IMR-90 (cell line): ENCODE data around the gene ZNHIT6. TPM values are rescaled to one million over a fixed set of nuclear protein-coding genes. Genes with fewer than 3 reads are reported as not detected.

Experiments used
- ATAC-seq: fragments of 200-7000 bp; cut with Tn5 transposase; 2 replicates; pipeline ENCODE4 v1.9.1; 2020; ENCODE audit warnings: low read depth, mild to moderate bottlenecking, moderate library complexity
- BruUV-seq: library from RNA; stranded (reverse); fragments of 400-500 nt; replicated peaks from 2 replicates; lab custom pipeline; 2021; lab: Mats Ljungman, UMichigan
- CTCF ChIA-PET: fragments of 300-600 bp; formaldehyde crosslinking; extraction: SDS; loops from one replicate; lab custom pipeline; 2021; ENCODE audit warnings: antibody characterized with exemption; lab: Yijun Ruan, JAX
- POLR2A ChIA-PET: fragments of 300-600 bp; sonication (Branson Sonifier 250); formaldehyde crosslinking; loops from one replicate; lab custom pipeline; 2022; ENCODE audit warnings: antibody characterized with exemption; ENCODE audit not compliant: unreplicated experiment; lab: Charles Lee
- DNase-seq: peaks from one replicate; pipeline ENCODE4 v3.0.0; 2013
- H2AFZ ChIP-seq: replicated peaks from 2 replicates; pipeline ENCODE3; 2013; ENCODE audit warnings: low read length, mild to moderate bottlenecking; ENCODE audit not compliant: poor library complexity
- H2AK5ac ChIP-seq: 2 replicates; pipeline ENCODE4 v1.6.1; 2013; ENCODE audit warnings: low read depth, low read length, inconsistent platforms
- H2AK9ac ChIP-seq: replicated peaks from 2 replicates; pipeline ENCODE3; 2013; ENCODE audit warnings: mild to moderate bottlenecking, low read depth, low read length, moderate library complexity; ENCODE audit not compliant: poor library complexity
- H2BK120ac ChIP-seq: 2 replicates; pipeline ENCODE4 v1.6.1; 2013; ENCODE audit warnings: low read depth, low read length, inconsistent platforms
- H2BK15ac ChIP-seq: 3 replicates; pipeline ENCODE4 v1.6.1; 2013; ENCODE audit warnings: low read depth, low read length, inconsistent platforms
- H2BK20ac ChIP-seq: 2 replicates; pipeline ENCODE4 v1.6.1; 2013; ENCODE audit warnings: low read depth, mild to moderate bottlenecking, inconsistent platforms, low read length, moderate library complexity
- H2BK5ac ChIP-seq: 2 replicates; pipeline ENCODE4 v1.6.1; 2013; ENCODE audit warnings: mild to moderate bottlenecking, low read depth, low read length, inconsistent platforms; ENCODE audit not compliant: poor library complexity, severe bottlenecking
- H3K14ac ChIP-seq: replicated peaks from 2 replicates; pipeline ENCODE4 v1.6.1; 2013; ENCODE audit warnings: low read depth, low read length, inconsistent platforms
- H3K18ac ChIP-seq: 2 replicates; pipeline ENCODE4 v1.6.1; 2013; ENCODE audit warnings: low read depth, low read length, control low read depth
- H3K23ac ChIP-seq: 2 replicates; pipeline ENCODE4 v1.6.1; 2013; ENCODE audit warnings: low read depth, low read length, inconsistent platforms
- H3K27ac ChIP-seq: 2 replicates; pipeline ENCODE4 v1.5.1; 2013; ENCODE audit warnings: mild to moderate bottlenecking, control low read depth, low read length; ENCODE audit not compliant: insufficient read depth
- H3K27me3 ChIP-seq: 2 replicates; pipeline ENCODE4 v1.6.1; 2013; ENCODE audit warnings: low read length; ENCODE audit not compliant: control insufficient read depth, insufficient read depth
- H3K36me3 ChIP-seq: 2 replicates; pipeline ENCODE4 v1.6.1; 2013; ENCODE audit warnings: low read length, mixed read lengths; ENCODE audit not compliant: control insufficient read depth, insufficient read depth
- H3K4ac ChIP-seq: 2 replicates; pipeline ENCODE4 v1.6.1; 2013; ENCODE audit warnings: low read depth, low read length, inconsistent platforms
- H3K4me1 ChIP-seq: 2 replicates; pipeline ENCODE4 v1.6.1; 2013; ENCODE audit warnings: low read length, mixed read lengths; ENCODE audit not compliant: control insufficient read depth, insufficient read depth
- H3K4me2 ChIP-seq: 2 replicates; pipeline ENCODE4 v1.6.1; 2013; ENCODE audit warnings: low read depth, mild to moderate bottlenecking, control low read depth, low read length, moderate library complexity
- H3K4me3 ChIP-seq: 2 replicates; pipeline ENCODE4 v1.5.1; 2013; ENCODE audit warnings: low read depth, mild to moderate bottlenecking, control low read depth, low read length, moderate library complexity; ENCODE audit not compliant: insufficient read depth
- H3K56ac ChIP-seq: 2 replicates; pipeline ENCODE4 v1.6.1; 2013; ENCODE audit warnings: low read length, inconsistent platforms; ENCODE audit not compliant: insufficient read depth; ENCODE audit errors: extremely low read depth
- H3K79me1 ChIP-seq, 2 experiments: 2 replicates each; pipeline ENCODE4 v1.6.1; 2013; ENCODE audit warnings: low read length in 2 of 2, inconsistent platforms in 1 of 2, low read depth in 1 of 2
- H3K9ac ChIP-seq: 2 replicates; pipeline ENCODE4 v1.6.1; 2013; ENCODE audit warnings: low read depth, low read length, control low read depth
- H3K9me1 ChIP-seq: 2 replicates; pipeline ENCODE4 v1.6.1; 2013; ENCODE audit warnings: low read length, inconsistent platforms; ENCODE audit not compliant: insufficient read depth
- H3K9me3 ChIP-seq: 2 replicates; pipeline ENCODE4 v1.6.1; 2013; ENCODE audit warnings: low read length; ENCODE audit not compliant: control insufficient read depth, insufficient read depth
- H4K20me1 ChIP-seq: 2 replicates; pipeline ENCODE4 v1.6.1; 2013; ENCODE audit warnings: low read length, inconsistent platforms; ENCODE audit not compliant: insufficient read depth
- H4K5ac ChIP-seq: 2 replicates; pipeline ENCODE4 v1.6.1; 2013; ENCODE audit warnings: mild to moderate bottlenecking, low read depth, low read length, control low read depth
- H4K8ac ChIP-seq, 2 experiments: 2 replicates each; pipeline ENCODE4 v1.6.1; 2013; ENCODE audit warnings: low read depth in 2 of 2, low read length in 2 of 2, control low read depth in 1 of 2, inconsistent platforms in 1 of 2
- H4K91ac ChIP-seq: 2 replicates; pipeline ENCODE4 v1.6.1; 2013; ENCODE audit warnings: low read depth, low read length, inconsistent platforms; ENCODE audit not compliant: insufficient read depth
- BHLHE40 ChIP-seq: fragments of 150-350 bp; IDR thresholded peaks from 2 replicates; pipeline ENCODE4 v1.6.1; 2016; ENCODE audit warnings: mild to moderate bottlenecking, low read depth, low read length
- CEBPB ChIP-seq: IDR thresholded peaks from 2 replicates; pipeline ENCODE4 v1.6.1; 2012; ENCODE audit warnings: low read depth, low read length, improper control_type of control experiment
- CHD1 ChIP-seq: IDR thresholded peaks from 2 replicates; pipeline ENCODE4 v1.6.1; 2012; ENCODE audit warnings: low read depth, low read length, improper control_type of control experiment
- FOS ChIP-seq: fragments of 150-350 bp; IDR thresholded peaks from 2 replicates; pipeline ENCODE4 v1.6.1; 2016; ENCODE audit warnings: low read depth, low read length
- MAFK ChIP-seq: IDR thresholded peaks from 2 replicates; pipeline ENCODE4 v1.6.1; 2012; ENCODE audit warnings: low read depth, low read length, improper control_type of control experiment
- MAZ ChIP-seq: IDR thresholded peaks from 2 replicates; pipeline ENCODE4 v1.6.1; 2012; ENCODE audit warnings: low read depth, mild to moderate bottlenecking, low read length, improper control_type of control experiment, moderate library complexity, borderline replicate concordance
- MXI1 ChIP-seq: IDR thresholded peaks from 2 replicates; pipeline ENCODE4 v1.6.1; 2012; ENCODE audit warnings: low read depth, mild to moderate bottlenecking, low read length, moderate library complexity, borderline replicate concordance
- NFE2L2 ChIP-seq: fragments of 150-350 bp; IDR thresholded peaks from 2 replicates; pipeline ENCODE4 v1.6.1; 2016; ENCODE audit warnings: low read depth, mild to moderate bottlenecking, low read length
- POLR2A ChIP-seq: IDR thresholded peaks from 2 replicates; pipeline ENCODE4 v1.6.1; 2012; ENCODE audit warnings: mild to moderate bottlenecking, low read depth, low read length
- RAD21 ChIP-seq: IDR thresholded peaks from 2 replicates; pipeline ENCODE4 v1.6.1; 2012; ENCODE audit warnings: low read length, improper control_type of control experiment
- RCOR1 ChIP-seq: IDR thresholded peaks from 2 replicates; pipeline ENCODE4 v1.6.1; 2012; ENCODE audit warnings: mild to moderate bottlenecking, low read length, improper control_type of control experiment; ENCODE audit not compliant: insufficient replicate concordance
- RFX5 ChIP-seq: IDR thresholded peaks from 2 replicates; pipeline ENCODE4 v1.8.0; 2012; ENCODE audit warnings: low read depth, mild to moderate bottlenecking, low read length, moderate library complexity
- SMC3 ChIP-seq: fragments of 150-350 bp; IDR thresholded peaks from 2 replicates; pipeline ENCODE4 v1.6.1; 2016; ENCODE audit warnings: low read depth, mild to moderate bottlenecking, antibody characterized with exemption, low read length, moderate library complexity
- WGBS, 2 experiments: methylation state at CpG; one replicate each; pipeline versions ENCODE4 v1.1.5 to v1.1.7; 2013; ENCODE audit warnings: missing lambda C conversion rate in 2 of 2; ENCODE audit not compliant: insufficient read length in 1 of 2; ENCODE audit errors: extremely low coverage in 2 of 2; 5-methylcytosine and 5-hydroxymethylcytosine counted together
- dilution Hi-C: fragments of 300-500 bp; cut with HindIII; formaldehyde crosslinking; loops from one replicate; pipeline ENCODE4 v1.14.3; 2018; ENCODE audit warnings: low sequenced_read_pairs; ENCODE audit not compliant: unreplicated experiment
- in situ Hi-C: fragments of 300-500 bp; cut with MboI; formaldehyde crosslinking; loops from 3 replicates; pipeline ENCODE4 v1.14.3; 2019; ENCODE audit warnings: low sequenced_read_pairs, inconsistent platforms, mixed read lengths
- intact Hi-C: fragments of 100-400 bp; cut with micrococcal nuclease; formaldehyde crosslinking; loops from 2 replicates; pipeline ENCODE4 v1.10.0; 2022
- polyA plus RNA-seq, 3 experiments: library from polyadenylated mRNA; depleted of rRNA; stranded (reverse); fragments of >200 nt; gene quantifications; 2 replicates each; pipeline ENCODE4 v1.2.3, GENCODE V29; 2012; ENCODE audit warnings: low replicate concordance in 1 of 3
- total RNA-seq: library from RNA; depleted of rRNA; stranded (reverse); fragments of >200 nt; gene quantifications from 2 replicates; pipeline ENCODE4 v1.2.3, GENCODE V29; 2012
- TF ChIP-seq, protein P1 (sequence below): conservative IDR thresholded peaks from 2 replicates; pipeline ENCODE4 v1.5.1; 2012; ENCODE audit warnings: mild to moderate bottlenecking, low read depth, low read length, improper control_type of control experiment
- TF ChIP-seq, protein P2 (sequence below): fragments of 150-350 bp; IDR thresholded peaks from 2 replicates; pipeline ENCODE4 v1.6.1; 2016; ENCODE audit warnings: low read depth, mild to moderate bottlenecking, low read length, moderate library complexity, borderline replicate concordance
- TF ChIP-seq, protein P3 (sequence below): fragments of 150-350 bp; IDR thresholded peaks from 2 replicates; pipeline ENCODE4 v1.6.1; 2017; ENCODE audit warnings: mild to moderate bottlenecking, antibody characterized with exemption, low read length, low read depth

ZNHIT6 gene
- total and polyA plus RNA-seq, 2 of the 4 experiments (the other 2 are of a cell fraction): 9.0 to 13.7 TPM

DNA sequence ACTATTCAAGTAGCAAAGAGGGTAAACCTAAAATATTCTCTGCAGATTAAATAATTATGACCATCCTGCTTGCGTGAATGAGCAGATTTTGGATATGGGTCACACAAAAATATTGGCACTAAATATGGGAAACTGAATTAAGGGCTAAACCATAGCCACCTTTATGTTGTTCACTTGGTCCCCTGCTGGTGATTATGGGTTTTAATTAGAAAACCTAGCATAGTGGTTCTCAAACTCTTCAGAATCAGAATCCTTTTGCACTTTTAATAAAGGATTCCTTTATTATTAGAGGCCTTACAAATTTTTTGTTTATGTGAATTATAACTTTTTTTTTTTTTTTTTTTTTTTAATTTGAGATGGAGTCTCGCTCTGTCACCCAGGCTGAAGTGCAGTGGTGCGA is 38.5 kb upstream of the ZNHIT6 start:
- no peak overlapping the region for H3K9ac ChIP-seq
- H3K4me2 ChIP-seq: no peak overlapping the region
- no peaks in the 10 kb centered on the region for H3K4me1 ChIP-seq
- ATAC-seq (no peak), DNase-seq (no peak)
- H3K14ac ChIP-seq: no peak overlapping the region
- no peaks in the 10 kb centered on the region for H4K20me1 ChIP-seq
- no peak overlapping the region for H4K91ac ChIP-seq
- WGBS, 2 experiments: no CpG with 5 or more reads among the region's 3 CpGs
- no TSS peak for BruUV-seq
- H3K23ac ChIP-seq: no peak overlapping the region
- dilution Hi-C loops (no loop called here), in situ Hi-C loops (no loop called here), intact Hi-C loops (no loop called here)
- H3K9me1 ChIP-seq: no peaks in the 10 kb centered on the region
- H2BK20ac ChIP-seq: no peak overlapping the region
- POLR2A ChIA-PET: no interaction called here
- H4K8ac ChIP-seq: no peak overlapping the region
- no peak overlapping the region for H2BK5ac ChIP-seq
- H2AK9ac ChIP-seq: no peak overlapping the region
- H4K5ac ChIP-seq: no peak overlapping the region
- H3K79me1 ChIP-seq: no peaks in the 10 kb centered on the region
- no peaks in the 10 kb centered on the region for H3K27me3 ChIP-seq
- no peaks in the 10 kb centered on the region for H3K9me3 ChIP-seq
- TF ChIP-seq CEBPB (no peak), RFX5 (no peak), POLR2A (no peak), MAZ (no peak), RCOR1 (no peak), CHD1 (no peak), MXI1 (no peak), RAD21 (no peak), FOS (no peak), NFE2L2 (no peak), MAFK (no peak), SMC3 (no peak), BHLHE40 (no peak)
- TF ChIP-seq, protein P1, sequence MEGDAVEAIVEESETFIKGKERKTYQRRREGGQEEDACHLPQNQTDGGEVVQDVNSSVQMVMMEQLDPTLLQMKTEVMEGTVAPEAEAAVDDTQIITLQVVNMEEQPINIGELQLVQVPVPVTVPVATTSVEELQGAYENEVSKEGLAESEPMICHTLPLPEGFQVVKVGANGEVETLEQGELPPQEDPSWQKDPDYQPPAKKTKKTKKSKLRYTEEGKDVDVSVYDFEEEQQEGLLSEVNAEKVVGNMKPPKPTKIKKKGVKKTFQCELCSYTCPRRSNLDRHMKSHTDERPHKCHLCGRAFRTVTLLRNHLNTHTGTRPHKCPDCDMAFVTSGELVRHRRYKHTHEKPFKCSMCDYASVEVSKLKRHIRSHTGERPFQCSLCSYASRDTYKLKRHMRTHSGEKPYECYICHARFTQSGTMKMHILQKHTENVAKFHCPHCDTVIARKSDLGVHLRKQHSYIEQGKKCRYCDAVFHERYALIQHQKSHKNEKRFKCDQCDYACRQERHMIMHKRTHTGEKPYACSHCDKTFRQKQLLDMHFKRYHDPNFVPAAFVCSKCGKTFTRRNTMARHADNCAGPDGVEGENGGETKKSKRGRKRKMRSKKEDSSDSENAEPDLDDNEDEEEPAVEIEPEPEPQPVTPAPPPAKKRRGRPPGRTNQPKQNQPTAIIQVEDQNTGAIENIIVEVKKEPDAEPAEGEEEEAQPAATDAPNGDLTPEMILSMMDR: no peak
- TF ChIP-seq, protein P2, sequence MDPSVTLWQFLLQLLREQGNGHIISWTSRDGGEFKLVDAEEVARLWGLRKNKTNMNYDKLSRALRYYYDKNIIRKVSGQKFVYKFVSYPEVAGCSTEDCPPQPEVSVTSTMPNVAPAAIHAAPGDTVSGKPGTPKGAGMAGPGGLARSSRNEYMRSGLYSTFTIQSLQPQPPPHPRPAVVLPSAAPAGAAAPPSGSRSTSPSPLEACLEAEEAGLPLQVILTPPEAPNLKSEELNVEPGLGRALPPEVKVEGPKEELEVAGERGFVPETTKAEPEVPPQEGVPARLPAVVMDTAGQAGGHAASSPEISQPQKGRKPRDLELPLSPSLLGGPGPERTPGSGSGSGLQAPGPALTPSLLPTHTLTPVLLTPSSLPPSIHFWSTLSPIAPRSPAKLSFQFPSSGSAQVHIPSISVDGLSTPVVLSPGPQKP: no peak
- TF ChIP-seq, protein P3, sequence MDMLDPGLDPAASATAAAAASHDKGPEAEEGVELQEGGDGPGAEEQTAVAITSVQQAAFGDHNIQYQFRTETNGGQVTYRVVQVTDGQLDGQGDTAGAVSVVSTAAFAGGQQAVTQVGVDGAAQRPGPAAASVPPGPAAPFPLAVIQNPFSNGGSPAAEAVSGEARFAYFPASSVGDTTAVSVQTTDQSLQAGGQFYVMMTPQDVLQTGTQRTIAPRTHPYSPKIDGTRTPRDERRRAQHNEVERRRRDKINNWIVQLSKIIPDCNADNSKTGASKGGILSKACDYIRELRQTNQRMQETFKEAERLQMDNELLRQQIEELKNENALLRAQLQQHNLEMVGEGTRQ: no peak
- H2AFZ ChIP-seq: no peak overlapping the region
- CTCF ChIA-PET: no interaction called here
- H3K27ac ChIP-seq: no peak overlapping the region
- H3K4ac ChIP-seq: no peak overlapping the region
- no peak overlapping the region for H2BK15ac ChIP-seq
- H2AK5ac ChIP-seq: no peak overlapping the region
- H2BK120ac ChIP-seq: no peak overlapping the region
- no peaks in the 10 kb centered on the region for H3K36me3 ChIP-seq
- H3K56ac ChIP-seq: no peak overlapping the region
- no peak overlapping the region for H3K18ac ChIP-seq
- H3K4me3 ChIP-seq: no peak overlapping the region
